ENCODE results near the gene SPINT1.

Gene SPINT1

DNA sequence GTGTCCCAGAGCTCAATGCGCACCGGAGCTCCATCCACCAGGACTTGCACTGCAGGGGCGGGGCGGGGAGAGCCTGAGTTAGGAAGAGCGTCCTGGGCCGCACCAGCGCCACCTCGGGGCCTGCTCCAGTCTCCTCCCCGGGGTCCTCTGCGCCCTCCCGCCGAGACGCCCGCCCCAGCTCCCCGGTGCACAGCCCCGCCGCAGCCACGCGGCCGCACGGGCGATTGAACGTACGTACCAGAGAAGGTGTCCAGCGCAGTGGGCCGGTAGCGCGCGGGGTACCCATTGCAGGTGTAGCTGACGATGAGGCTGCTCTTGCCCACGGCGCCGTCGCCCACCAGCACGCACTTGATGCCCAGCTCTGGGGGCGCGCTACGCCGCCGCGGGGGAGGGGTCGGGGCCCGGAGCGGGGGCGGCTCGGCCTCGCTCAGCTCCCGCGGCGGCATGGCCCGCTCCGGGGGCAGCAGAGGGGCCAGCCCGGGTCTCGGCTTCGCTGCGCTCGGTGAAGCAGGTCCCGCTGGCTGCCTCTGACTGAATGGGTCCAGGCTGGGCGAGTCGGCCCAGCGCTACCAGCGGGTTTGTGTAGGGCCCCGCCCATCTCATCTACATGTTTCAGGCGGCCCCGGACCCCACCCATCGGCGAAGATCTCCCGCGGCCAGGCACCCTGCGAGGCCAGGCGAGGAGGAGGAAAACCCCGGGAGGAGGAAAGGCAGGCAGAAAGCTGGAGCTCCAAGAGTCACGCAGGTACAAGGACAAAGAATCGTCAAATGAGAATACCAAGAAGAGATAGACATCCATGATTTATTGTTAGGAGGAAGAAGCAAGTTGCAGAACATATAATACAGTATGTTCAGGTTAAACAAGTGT lies 30.1 kb downstream of the SPINT1 start, which contains the start of gene RHOV:
Gene RHOV (minus strand): TSS at position 541 of the 868 bp plus-strand sequence. CDS start 95 bp downstream, at position 446.
- peak within 1 kb of the TSS; percentile 71 for H3K27ac ChIP-seq
- peak; percentile 75 for TF ChIP-seq CTCF (conservative IDR thresholded peaks at IDR 0.05)

DNA sequence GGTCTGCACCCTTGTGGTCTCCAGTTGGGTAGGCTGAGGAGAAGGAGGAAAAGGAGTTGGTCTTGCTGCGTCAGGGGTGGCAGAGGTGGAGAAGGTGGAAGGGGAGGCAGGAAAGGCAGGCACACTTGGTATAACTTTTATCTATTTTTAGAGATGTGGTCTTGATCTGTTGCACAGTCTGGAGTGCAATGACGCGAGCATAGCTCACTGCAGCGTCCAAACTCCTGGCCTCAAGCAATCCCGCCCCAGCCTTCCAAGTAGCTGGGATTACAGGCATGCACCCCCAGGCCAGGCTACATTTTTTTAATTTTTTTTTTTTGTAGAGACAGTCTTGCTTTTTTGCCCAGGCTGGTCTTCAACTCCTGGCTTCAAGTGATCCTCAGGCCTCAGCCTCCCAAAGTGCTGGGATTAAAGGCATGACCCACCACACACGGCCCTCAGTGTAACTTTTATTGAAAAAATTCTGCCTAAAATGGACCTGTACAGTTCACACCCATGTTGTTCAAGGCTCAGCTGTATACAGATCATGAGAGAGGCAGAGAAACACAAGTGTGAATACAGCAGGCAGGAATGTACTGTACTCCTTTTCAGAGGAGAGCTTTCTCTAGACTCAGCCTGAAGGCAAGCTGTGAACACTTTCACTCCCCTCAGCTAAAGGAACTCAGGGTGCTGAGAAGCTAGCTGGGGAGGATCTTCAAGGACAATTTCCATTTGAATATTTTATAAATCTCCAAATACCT lies 32.3 kb downstream of the SPINT1 start:
- no peak for TF ChIP-seq CTCF (conservative IDR thresholded peaks at IDR 0.05)
- H3K27ac ChIP-seq: no peak overlapping the region

GRCh38 chr15:40877694-40878093 lies 33.8 kb downstream of the SPINT1 start:
- TF ChIP-seq CTCF (conservative IDR thresholded peaks at IDR 0.05): no peak
- H3K27ac ChIP-seq: no peak overlapping the region

- no peak for TF ChIP-seq CTCF (conservative IDR thresholded peaks at IDR 0.05)
- no peak overlapping the region for H3K27ac ChIP-seq
Measured at GRCh38 chr15:40878785-40879184, 34.9 kb downstream of the SPINT1 start.

DNA sequence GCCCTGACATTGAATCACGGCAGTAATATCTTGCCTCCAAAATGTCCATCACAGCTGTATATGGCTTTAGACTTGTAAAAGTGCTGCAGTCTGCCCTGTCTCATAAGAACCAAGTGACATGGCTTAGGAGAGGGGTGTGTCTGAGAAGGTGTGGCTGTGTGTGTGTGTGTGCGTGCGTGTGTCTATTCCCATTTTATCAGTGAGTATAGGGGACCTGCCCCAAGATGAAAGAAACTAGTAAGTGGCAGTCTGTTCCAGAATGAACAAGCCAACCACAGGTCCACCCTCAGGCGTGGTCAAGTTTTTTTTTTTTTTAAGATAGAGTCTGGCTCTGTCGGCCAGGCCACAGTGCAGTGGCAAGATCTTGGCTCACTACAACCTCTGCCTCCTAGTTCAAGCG lies 35.8 kb downstream of the SPINT1 start:
- H3K27ac ChIP-seq: no peak overlapping the region

DNA sequence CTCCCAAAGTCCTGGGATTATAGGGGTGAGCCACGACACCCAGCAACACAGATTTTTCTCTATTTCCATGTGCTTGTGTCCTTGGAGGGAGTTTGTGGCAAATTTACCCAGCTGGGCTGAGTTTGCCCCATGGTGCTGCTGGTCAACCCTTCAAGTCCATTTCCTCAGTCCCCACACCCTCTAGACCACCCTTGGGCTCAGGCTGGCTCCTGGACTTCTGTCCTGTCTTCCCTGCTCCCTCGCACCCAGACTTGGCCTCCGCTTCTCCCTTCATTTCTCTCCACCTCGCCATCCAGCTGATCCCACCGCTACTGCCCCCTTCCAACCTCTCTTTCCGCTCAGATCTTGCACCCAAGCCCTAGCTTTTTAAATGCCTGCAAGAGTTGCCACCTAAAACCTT lies 37.5 kb downstream of the SPINT1 start:
- H3K27ac ChIP-seq: no peak overlapping the region
- no peak for TF ChIP-seq CTCF (conservative IDR thresholded peaks at IDR 0.05)

More for the DNA sequence above, 35.8 kb downstream of the SPINT1 start:
- no peak for TF ChIP-seq CTCF (conservative IDR thresholded peaks at IDR 0.05)

- no peak overlapping the region for H3K27ac ChIP-seq
- no peak for TF ChIP-seq CTCF (conservative IDR thresholded peaks at IDR 0.05)
Measured at GRCh38 chr15:40886586-40886985, 42.7 kb downstream of the SPINT1 start.

Measured in VCaP (cell line).